GM12892 (cell line): ENCODE measurements around the gene SCAPER.

Experiments
- DNase-seq: peaks from one replicate; pipeline ENCODE4 v3.0.0; 2011; ENCODE audit not compliant: insufficient read length
- FAIRE-seq: peaks from 2 replicates; lab custom pipeline; 2011; peaks lifted over from hg19 to GRCh38; lab: Jason Lieb, UNC
- POLR2A ChIP-seq: IDR thresholded peaks from 2 replicates; pipeline ENCODE4 v1.6.1; 2011; ENCODE audit warnings: low read depth, low read length, control low read depth
- POLR2AphosphoS5 ChIP-seq: IDR thresholded peaks from 2 replicates; pipeline ENCODE4 v1.6.1; 2011; ENCODE audit warnings: low read depth, low read length, control low read depth
- TAF1 ChIP-seq: IDR thresholded peaks from 2 replicates; pipeline ENCODE4 v1.6.1; 2011; ENCODE audit warnings: low read depth, mild to moderate bottlenecking, control low read depth, low read length, borderline replicate concordance

SCAPER gene

GRCh38 chr15:76345880-76346668 is 559.1 kb downstream of the SCAPER start:
- TF ChIP-seq POLR2AphosphoS5 (no peak), TAF1 (no peak), POLR2A (no peak)
- no peak for DNase-seq
- FAIRE-seq = peak; percentile 80

GRCh38 chr15:76345583-76345879 is 559.6 kb downstream of the SCAPER start:
- FAIRE-seq (peak; percentile 51), DNase-seq (no peak)
- no peak for TF ChIP-seq POLR2A
- no peak for TF ChIP-seq POLR2AphosphoS5
- TF ChIP-seq TAF1 = no peak

DNA sequence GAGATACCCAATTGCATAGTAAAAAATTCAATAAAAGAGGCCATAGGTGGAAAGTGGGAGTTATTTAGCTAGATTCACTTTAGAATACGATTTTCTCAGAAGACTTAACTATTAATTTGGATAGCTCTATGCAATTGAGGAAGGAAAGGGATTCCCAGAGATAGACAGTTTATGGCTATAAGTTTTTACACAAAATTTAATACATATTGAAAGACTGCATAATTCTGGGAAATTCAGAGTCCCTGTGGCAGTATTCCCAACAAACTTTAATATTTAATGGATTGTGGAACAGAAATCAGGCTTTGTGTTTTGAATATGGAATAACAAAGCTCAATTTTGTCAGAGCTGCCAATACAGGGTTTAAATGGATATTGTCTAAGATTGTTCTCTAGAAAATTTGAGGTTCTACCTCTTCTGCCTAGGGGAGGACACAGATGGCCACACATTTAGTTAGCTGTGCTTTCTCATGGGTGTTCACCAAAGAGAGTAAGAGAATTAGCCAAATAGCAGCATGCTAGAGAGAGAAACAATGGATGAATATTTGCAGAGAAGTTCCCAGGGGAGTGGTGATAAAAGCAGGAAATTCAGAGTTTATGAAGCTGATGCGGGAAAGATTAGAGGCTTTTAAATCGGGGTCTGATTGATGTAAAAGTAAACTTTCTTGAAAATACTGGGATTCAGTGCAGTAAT is 560.1 kb downstream of the SCAPER start:
- DNase-seq = no peak
- no peak for FAIRE-seq

GRCh38 chr15:76343313-76343996 is 561.7 kb downstream of the SCAPER start:
- FAIRE-seq = peak; percentile 56
- TF ChIP-seq POLR2AphosphoS5 (no peak), POLR2A (no peak), TAF1 (no peak)
- no peak for DNase-seq

More for the DNA sequence above, 560.1 kb downstream of the SCAPER start:
- TF ChIP-seq TAF1 (no peak), POLR2A (no peak), POLR2AphosphoS5 (no peak)

GRCh38 chr15:76342382-76343201 is 562.5 kb downstream of the SCAPER start:
- FAIRE-seq (no peak), DNase-seq (no peak)
- TF ChIP-seq POLR2A = no peak
- no peak for TF ChIP-seq POLR2AphosphoS5
- no peak for TF ChIP-seq TAF1

DNA sequence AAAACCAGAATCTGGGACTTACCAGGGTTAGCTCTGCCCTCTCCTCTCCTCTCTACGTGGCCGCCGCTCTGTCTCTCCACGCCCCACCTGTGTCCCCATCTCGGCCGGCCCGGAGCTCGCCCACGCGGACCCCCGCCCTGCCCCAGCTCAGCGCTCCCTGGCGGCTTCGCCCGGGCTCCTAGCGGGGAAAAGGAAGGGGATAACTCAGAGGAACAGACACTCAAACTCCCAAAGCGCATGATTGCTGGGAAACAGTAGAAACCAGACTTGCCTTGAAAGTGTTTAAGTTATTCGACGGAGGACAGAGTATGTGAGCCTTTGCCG is 563.1 kb downstream of the SCAPER start:
- DNase-seq (no peak), FAIRE-seq (peak; percentile 9)
- TF ChIP-seq POLR2AphosphoS5 (no peak), POLR2A (no peak)

DNA sequence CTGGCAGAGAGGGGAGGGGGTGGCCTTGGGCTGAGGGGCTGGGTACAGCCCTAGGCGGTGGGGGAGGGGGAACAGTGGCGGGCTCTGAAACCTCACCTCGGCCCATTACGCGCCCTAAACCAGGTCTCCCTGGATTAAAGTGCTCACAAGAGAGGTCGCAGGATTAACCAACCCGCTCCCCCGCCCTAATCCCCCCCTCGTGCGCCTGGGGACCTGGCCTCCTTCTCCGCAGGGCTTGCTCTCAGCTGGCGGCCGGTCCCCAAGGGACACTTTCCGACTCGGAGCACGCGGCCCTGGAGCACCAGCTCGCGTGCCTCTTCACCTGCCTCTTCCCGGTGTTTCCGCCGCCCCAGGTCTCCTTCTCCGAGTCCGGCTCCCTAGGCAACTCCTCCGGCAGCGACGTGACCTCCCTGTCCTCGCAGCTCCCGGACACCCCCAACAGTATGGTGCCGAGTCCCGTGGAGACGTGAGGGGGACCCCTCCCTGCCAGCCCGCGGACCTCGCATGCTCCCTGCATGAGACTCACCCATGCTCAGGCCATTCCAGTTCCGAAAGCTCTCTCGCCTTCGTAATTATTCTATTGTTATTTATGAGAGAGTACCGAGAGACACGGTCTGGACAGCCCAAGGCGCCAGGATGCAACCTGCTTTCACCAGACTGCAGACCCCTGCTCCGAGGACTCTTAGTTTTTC is 563.6 kb downstream of the SCAPER start:
- FAIRE-seq = no peak
- DNase-seq = no peak

GRCh38 chr15:76340803-76341365 is 564.3 kb downstream of the SCAPER start:
- TF ChIP-seq TAF1 (no peak), POLR2AphosphoS5 (no peak), POLR2A (no peak)
- FAIRE-seq = peak; percentile 93
- DNase-seq = no peak

More for the DNA sequence above, 563.6 kb downstream of the SCAPER start:
- TF ChIP-seq TAF1 = no peak
- TF ChIP-seq POLR2AphosphoS5 = no peak
- TF ChIP-seq POLR2A = no peak

- TF ChIP-seq POLR2A (no peak), POLR2AphosphoS5 (no peak)
- FAIRE-seq (no peak), DNase-seq (no peak)
Measured at GRCh38 chr15:76340198-76340802, 564.8 kb downstream of the SCAPER start.

GRCh38 chr15:76339305-76340197 is 565.6 kb downstream of the SCAPER start:
- no peak for FAIRE-seq
- no peak for DNase-seq
- no peak for TF ChIP-seq POLR2A
- no peak for TF ChIP-seq TAF1
- no peak for TF ChIP-seq POLR2AphosphoS5
